ENCODE measurements around the gene NDC1.
A peak's percentile ranks its signal among the peaks of the same experiment; 100 is the strongest.

GRCh38 chr1:53754484-53755312 is 83.4 kb downstream of the NDC1 start:
- TF ChIP-seq CTCF (IDR thresholded peaks at IDR 0.05; ENCODE audit: extremely low read depth in 1 of 2, insufficient read depth in 1 of 2, low read depth in 1 of 2, low read length in 2 of 2) (peak; percentile 67 to 73), EZH2 (IDR thresholded peaks at IDR 0.05; ENCODE audit: borderline replicate concordance, low read depth, low read length, severe bottlenecking) (no peak), FOS (IDR thresholded peaks at IDR 0.05; ENCODE audit: borderline replicate concordance, insufficient read depth, low read length) (no peak), GATA2 (IDR thresholded peaks at IDR 0.05; ENCODE audit: insufficient read depth, insufficient read length, low read depth, low read length) (no peak), POLR2A (IDR thresholded peaks at IDR 0.05; ENCODE audit: low read depth, low read length) (no peak), POLR2AphosphoS5 (IDR thresholded peaks at IDR 0.05; ENCODE audit: insufficient read depth, low read depth, low read length) (no peak)

All from endothelial cell of umbilical vein (primary cell).